ENCODE results near the gene CD72. TPM values are rescaled to one million over a fixed set of nuclear protein-coding genes. Genes with fewer than 3 reads are reported as not detected.

CD72 gene
- total RNA-seq, 2 experiments from 2014 or later = 13.1 to 15.5 TPM

DNA sequence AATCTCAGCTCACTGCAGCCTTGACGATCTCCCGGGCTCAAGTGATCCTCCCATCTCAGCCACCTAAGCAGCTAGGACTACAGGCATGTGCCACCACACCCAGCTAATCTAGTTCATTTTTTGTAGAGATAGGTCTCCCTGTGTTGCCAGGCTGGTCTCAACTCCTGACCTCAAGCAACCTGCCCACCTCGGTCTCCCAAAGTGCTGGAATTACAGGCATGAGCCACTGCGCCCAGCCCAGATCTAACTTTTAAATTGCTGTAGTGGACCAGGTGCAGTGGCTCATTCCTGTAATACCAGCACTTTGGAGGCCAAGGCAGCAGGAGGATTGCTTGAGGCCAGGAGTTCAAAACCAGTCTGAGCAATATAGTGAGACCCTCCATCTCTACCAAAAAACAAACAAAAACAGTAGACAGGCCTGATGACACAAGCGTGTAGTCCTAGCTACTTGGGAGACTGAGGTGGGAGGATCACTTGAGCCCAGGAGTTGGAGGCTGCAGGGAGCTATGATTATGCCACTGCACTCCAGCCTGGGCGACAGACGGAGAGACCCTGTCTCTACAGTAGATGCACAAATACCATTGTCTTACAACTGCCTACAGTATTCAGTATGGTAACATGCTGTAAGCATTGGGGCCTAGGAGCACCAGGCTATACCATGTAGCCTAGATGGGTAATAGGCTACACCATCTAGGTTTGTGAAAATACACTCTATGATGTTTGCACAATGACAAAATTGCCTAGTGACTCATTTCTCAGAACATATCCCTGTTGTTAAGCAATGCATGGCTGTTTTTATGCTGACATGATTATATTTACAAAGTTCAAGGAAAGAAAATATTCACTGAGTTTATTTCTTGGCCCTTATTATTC lies 34.0 kb upstream of the CD72 start:
- peak overlapping the region; percentile 85 for H3K4me3 Mint-ChIP-seq
- no peaks in the 10 kb centered on the region for H3K27me3 Mint-ChIP-seq
- ChIA-PET CTCF (interaction anchor here (1.9 to 7.7 kb wide), 2 partner anchors 13 to 41 kb away, joined by 4 to 62 read pairs; no protein-coding TSS in a partner anchor), POLR2A (interaction anchor here (0.6 kb wide), 1 partner anchor 12 kb away, joined by 3 read pairs; the partner anchor contains the start of gene ARHGEF39)
- H3K36me3 Mint-ChIP-seq (ENCODE audit: low read depth) = peaks cover 21% of the 10 kb centered on the region
- intact Hi-C loops (cut with micrococcal nuclease) = loop anchor here (10.0 kb wide), 1 partner anchor 163 kb away; the partner anchor contains the start of genes HINT2 and SPAG8
- peaks cover 50% of the 10 kb centered on the region for H3K4me1 Mint-ChIP-seq (ENCODE audit: low read depth)
- peak overlapping the region; percentile 96 for H3K27ac Mint-ChIP-seq
- TF ChIP-seq CTCF (IDR thresholded peaks at IDR 0.05) = no peak
- H3K9me3 Mint-ChIP-seq = no peaks in the 10 kb centered on the region
- DNase-seq (no peak), ATAC-seq (no peak)

GRCh38 chr9:35650341-35651158 lies 32.3 kb upstream of the CD72 start, which contains the start of gene SIT1:
Gene SIT1 (minus strand): TSS chr9:35650931. CDS start chr9:35650853, 78 bp downstream.
- Mint-ChIP-seq H3K27me3 (no peaks in the 10 kb centered on the region), H3K4me1 (ENCODE audit: low read depth) (peaks cover 41% of the 10 kb centered on the region), H3K27ac (peak within 1 kb of the TSS; percentile 96), H3K4me3 (peak within 1 kb of the TSS; percentile 85), H3K36me3 (ENCODE audit: low read depth) (peaks cover 25% of the 10 kb centered on the region), H3K9me3 (no peaks in the 10 kb centered on the region)
- ATAC-seq (peak; percentile 20), DNase-seq (peak; percentile 73)
- CTCF ChIA-PET = interaction anchor here (1.0 to 7.7 kb wide), 8 partner anchors 8 to 81 kb away, joined by 3 to 98 read pairs (median 24); partner anchors contain the start of genes CCDC107, CD72 and RMRP
- intact Hi-C loops (cut with micrococcal nuclease) = loop anchor here (10.0 kb wide), 1 partner anchor 164 kb away; the partner anchor contains the start of genes HINT2 and SPAG8
- no peak for TF ChIP-seq CTCF (IDR thresholded peaks at IDR 0.05)
- POLR2A ChIA-PET = interaction anchor here (1.2 to 6.4 kb wide), 5 partner anchors 6 to 81 kb away, joined by 3 to 64 read pairs (median 4); partner anchors contain the start of genes CCDC107 and RMRP

DNA sequence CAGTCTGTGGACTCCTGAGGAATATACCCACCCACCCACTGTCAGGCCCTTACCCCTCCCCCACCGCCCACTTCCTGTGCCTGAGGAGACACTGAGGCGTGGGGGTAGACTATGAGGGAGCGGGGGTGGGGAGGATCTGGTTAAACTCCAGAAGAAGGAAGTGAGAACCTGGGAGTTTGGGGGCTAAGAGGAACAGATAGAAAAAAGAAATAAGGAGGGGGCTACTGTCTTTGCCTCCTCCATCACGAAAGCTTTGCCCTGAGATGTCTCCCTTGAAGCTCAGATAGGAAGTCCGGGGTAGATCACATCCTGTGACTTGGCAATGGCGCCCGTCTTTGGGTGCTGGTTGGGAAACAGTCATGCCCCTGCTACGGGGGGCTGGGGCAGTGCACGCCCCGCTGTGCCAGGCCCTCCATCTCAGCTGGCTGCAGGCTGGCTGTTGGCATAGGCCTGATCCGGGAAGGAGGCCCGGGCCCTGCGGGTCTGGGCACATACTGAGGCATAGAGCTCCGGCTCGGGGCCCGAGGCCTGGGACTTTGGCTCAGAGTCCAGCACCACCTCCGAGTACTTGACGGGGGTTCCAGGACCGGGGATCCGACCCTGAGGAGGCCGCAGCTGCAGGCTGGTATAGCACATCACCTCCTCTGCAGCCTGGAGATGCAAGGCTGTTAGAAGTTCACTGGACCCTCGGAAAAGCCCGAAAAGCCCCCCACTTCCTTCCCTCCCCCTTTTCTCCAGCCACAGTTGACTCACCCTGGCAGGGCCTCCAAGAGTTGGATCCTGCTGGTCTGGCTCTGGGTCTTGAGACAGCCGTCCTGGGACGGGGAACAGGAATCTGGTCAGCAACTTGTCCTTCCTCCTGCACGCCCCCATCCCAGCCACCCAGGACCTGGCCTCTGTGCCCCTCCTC lies 31.5 kb upstream of the CD72 start:
- no peak for TF ChIP-seq CTCF (IDR thresholded peaks at IDR 0.05)
- Mint-ChIP-seq H3K36me3 (ENCODE audit: low read depth) (peaks cover 25% of the 10 kb centered on the region), H3K4me3 (peak overlapping the region; percentile 85), H3K4me1 (ENCODE audit: low read depth) (peaks cover 43% of the 10 kb centered on the region), H3K27ac (peak overlapping the region; percentile 96), H3K9me3 (no peaks in the 10 kb centered on the region), H3K27me3 (no peaks in the 10 kb centered on the region)
- ATAC-seq (peak; percentile 7), DNase-seq (peak; percentile 66)
- intact Hi-C loops (cut with micrococcal nuclease) = loop anchor here (2.0 to 10.0 kb wide), 2 partner anchors 31 to 165 kb away; partner anchors contain the start of genes CD72, HINT2 and SPAG8
- ChIA-PET POLR2A (interaction anchor here (1.2 to 6.4 kb wide), 6 partner anchors 7 to 81 kb away, joined by 3 to 64 read pairs (median 4); partner anchors contain the start of genes CCDC107 and RMRP), CTCF (interaction anchor here (1.0 to 7.7 kb wide), 10 partner anchors 9 to 81 kb away, joined by 3 to 98 read pairs (median 24); partner anchors contain the start of genes CCDC107, CD72 and RMRP)

Data from activated CD8-positive, alpha-beta T cell treated with anti-CD3 and anti-CD28 coated beads for 36 hours (primary cell).